HG02840 (cell line): Measurements from ENCODE around the gene AFMID.
"Not testable (repeated sequence)": the region's sequence is repeated elsewhere in the genome, so short reads cannot be mapped to it uniquely, and the experiment has no call there.

Experiments
- ATAC-seq: cut with Tn5 transposase; IDR thresholded peaks from one replicate; pipeline ENCODE4 v1.9.1; 2021; ENCODE audit warnings: mild to moderate bottlenecking, moderate library complexity, moderate number of reproducible peaks; ENCODE audit not compliant: unreplicated experiment, low FRiP score

Gene AFMID

GRCh38 chr17:78252701-78253635, 65.8 kb downstream of the AFMID start:
- no peak for ATAC-seq

- ATAC-seq, result not testable (repeated sequence)
Measured at GRCh38 chr17:78253636-78253945, 66.4 kb downstream of the AFMID start.

GRCh38 chr17:78253946-78254672, 66.9 kb downstream of the AFMID start:
- peak; percentile 48 for ATAC-seq

GRCh38 chr17:78255029-78255656, 68.0 kb downstream of the AFMID start:
- ATAC-seq, result no peak

GRCh38 chr17:78255953-78256706, 69.0 kb downstream of the AFMID start:
- no peak for ATAC-seq

GRCh38 chr17:78256707-78257591, 69.8 kb downstream of the AFMID start:
- ATAC-seq, result no peak
